Parathyroid adenoma (tissue), 2 donors: ENCODE results near the gene DOCK4.

Source experiments
- H2AFZ ChIP-seq: fragments of 300-600 bp; sonication (generic); one replicate; pipeline ENCODE4 v1.7.0; 2017; ENCODE audit warnings: antibody characterized with exemption, mild to moderate bottlenecking
- H3K27ac ChIP-seq: fragments of 300-600 bp; sonication (generic); one replicate; pipeline ENCODE4 v1.7.0; 2017
- H3K27me3 ChIP-seq: fragments of 300-600 bp; sonication (generic); one replicate; pipeline ENCODE4 v1.7.0; 2017; ENCODE audit warnings: low read length; ENCODE audit not compliant: control insufficient read depth, insufficient read depth
- H3K36me3 ChIP-seq: fragments of 300-600 bp; sonication (generic); one replicate; pipeline ENCODE4 v1.7.0; 2017; ENCODE audit warnings: low read length; ENCODE audit not compliant: control insufficient read depth, insufficient read depth
- H3K4me1 ChIP-seq: fragments of 300-600 bp; sonication (generic); one replicate; pipeline ENCODE4 v1.7.0; 2017; ENCODE audit warnings: control low read depth
- H3K4me2 ChIP-seq: fragments of 300-600 bp; sonication (generic); one replicate; pipeline ENCODE4 v1.7.0; 2017; ENCODE audit warnings: low read length
- H3K4me3 ChIP-seq: fragments of 300-600 bp; sonication (generic); one replicate; pipeline ENCODE4 v1.7.0; 2017; ENCODE audit warnings: low read depth, low read length
- H3K79me2 ChIP-seq: fragments of 300-600 bp; sonication (generic); one replicate; pipeline ENCODE4 v1.7.0; 2017; ENCODE audit warnings: control low read depth
- H3K9ac ChIP-seq: fragments of 300-600 bp; sonication (generic); one replicate; pipeline ENCODE4 v1.7.0; 2017; ENCODE audit warnings: mild to moderate bottlenecking
- H3K9me3 ChIP-seq: fragments of 300-600 bp; sonication (generic); one replicate; pipeline ENCODE4 v1.7.0; 2017; ENCODE audit warnings: low read length; ENCODE audit not compliant: control insufficient read depth
- TF ChIP-seq, protein P1 (sequence below): fragments of 300-600 bp; sonication (generic); IDR thresholded peaks from one replicate; pipeline ENCODE4 v1.7.0; 2017; ENCODE audit warnings: antibody characterized with exemption, mild to moderate bottlenecking
- donor health status: primary hyperparathyroidism.

DOCK4 gene

DNA sequence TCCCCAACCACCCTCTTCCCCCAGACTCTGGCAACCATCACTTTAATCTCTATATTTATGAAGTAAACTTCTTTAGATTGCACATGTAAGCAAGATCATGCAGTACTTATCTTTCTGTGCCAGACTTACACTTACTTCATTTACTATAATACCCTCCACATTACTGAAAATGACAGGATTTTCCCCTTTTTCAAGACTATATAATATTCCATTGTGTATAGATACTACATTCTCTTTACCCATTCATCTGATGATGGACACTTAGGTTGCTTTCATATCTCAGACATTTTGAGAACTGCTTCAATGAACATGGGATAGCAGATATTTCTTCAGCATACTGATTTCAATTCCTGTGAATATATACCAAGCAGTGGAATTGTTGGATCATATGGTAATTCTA, 4.4 kb downstream of the DOCK4 start:
- TF ChIP-seq, protein P1, sequence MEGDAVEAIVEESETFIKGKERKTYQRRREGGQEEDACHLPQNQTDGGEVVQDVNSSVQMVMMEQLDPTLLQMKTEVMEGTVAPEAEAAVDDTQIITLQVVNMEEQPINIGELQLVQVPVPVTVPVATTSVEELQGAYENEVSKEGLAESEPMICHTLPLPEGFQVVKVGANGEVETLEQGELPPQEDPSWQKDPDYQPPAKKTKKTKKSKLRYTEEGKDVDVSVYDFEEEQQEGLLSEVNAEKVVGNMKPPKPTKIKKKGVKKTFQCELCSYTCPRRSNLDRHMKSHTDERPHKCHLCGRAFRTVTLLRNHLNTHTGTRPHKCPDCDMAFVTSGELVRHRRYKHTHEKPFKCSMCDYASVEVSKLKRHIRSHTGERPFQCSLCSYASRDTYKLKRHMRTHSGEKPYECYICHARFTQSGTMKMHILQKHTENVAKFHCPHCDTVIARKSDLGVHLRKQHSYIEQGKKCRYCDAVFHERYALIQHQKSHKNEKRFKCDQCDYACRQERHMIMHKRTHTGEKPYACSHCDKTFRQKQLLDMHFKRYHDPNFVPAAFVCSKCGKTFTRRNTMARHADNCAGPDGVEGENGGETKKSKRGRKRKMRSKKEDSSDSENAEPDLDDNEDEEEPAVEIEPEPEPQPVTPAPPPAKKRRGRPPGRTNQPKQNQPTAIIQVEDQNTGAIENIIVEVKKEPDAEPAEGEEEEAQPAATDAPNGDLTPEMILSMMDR, result no peak
- Histone ChIP-seq H3K4me1 (no peaks in the 10 kb centered on the region), H3K9ac (no peak overlapping the region), H3K9me3 (no peaks in the 10 kb centered on the region), H3K4me3 (no peak overlapping the region), H2AFZ (no peak overlapping the region), H3K27ac (no peak overlapping the region), H3K4me2 (no peak overlapping the region), H3K79me2 (peaks cover 9% of the 10 kb centered on the region), H3K27me3 (no peaks in the 10 kb centered on the region), H3K36me3 (no peaks in the 10 kb centered on the region)

DNA sequence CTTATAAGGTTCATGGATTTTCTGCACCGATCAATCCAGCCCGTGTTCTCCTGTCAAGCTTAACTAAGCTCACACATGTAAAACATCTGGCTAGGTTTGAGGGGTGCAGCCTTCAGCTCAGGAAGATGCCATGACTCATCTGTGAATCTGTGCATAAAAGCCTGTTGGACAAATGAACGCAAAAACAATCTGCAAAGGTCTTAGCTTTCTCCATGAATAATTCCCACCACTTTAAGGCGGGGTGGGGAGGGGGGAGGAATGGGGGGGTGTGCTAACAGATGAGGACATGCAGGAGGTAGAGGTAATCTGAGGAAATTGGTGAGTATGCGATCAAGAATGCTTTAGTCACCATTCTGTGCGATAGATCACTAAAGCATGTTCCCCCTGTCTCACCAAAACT, 4.8 kb downstream of the DOCK4 start:
- Histone ChIP-seq H3K4me2 (no peak overlapping the region), H3K4me1 (no peaks in the 10 kb centered on the region)
- TF ChIP-seq, protein P1, result no peak

GRCh38 chr7:112199672-112200071, 6.5 kb downstream of the DOCK4 start:
- H3K9me3 ChIP-seq, result no peaks in the 10 kb centered on the region
- no peak overlapping the region for H2AFZ ChIP-seq
- TF ChIP-seq, protein P1, result no peak
- H3K4me3 ChIP-seq, result no peak overlapping the region
- H3K79me2 ChIP-seq, result no peaks in the 10 kb centered on the region
- no peak overlapping the region for H3K9ac ChIP-seq
- no peak overlapping the region for H3K4me2 ChIP-seq
- H3K27ac ChIP-seq, result no peak overlapping the region
- H3K27me3 ChIP-seq, result no peaks in the 10 kb centered on the region
- no peaks in the 10 kb centered on the region for H3K36me3 ChIP-seq
- H3K4me1 ChIP-seq, result no peaks in the 10 kb centered on the region

More for the DNA sequence above, 4.8 kb downstream of the DOCK4 start:
- H3K27ac ChIP-seq, result no peak overlapping the region
- no peak overlapping the region for H2AFZ ChIP-seq
- peaks cover 7% of the 10 kb centered on the region for H3K79me2 ChIP-seq
- H3K36me3 ChIP-seq, result no peaks in the 10 kb centered on the region
- no peaks in the 10 kb centered on the region for H3K27me3 ChIP-seq
- no peak overlapping the region for H3K4me3 ChIP-seq
- no peak overlapping the region for H3K9ac ChIP-seq
- H3K9me3 ChIP-seq, result no peaks in the 10 kb centered on the region

DNA sequence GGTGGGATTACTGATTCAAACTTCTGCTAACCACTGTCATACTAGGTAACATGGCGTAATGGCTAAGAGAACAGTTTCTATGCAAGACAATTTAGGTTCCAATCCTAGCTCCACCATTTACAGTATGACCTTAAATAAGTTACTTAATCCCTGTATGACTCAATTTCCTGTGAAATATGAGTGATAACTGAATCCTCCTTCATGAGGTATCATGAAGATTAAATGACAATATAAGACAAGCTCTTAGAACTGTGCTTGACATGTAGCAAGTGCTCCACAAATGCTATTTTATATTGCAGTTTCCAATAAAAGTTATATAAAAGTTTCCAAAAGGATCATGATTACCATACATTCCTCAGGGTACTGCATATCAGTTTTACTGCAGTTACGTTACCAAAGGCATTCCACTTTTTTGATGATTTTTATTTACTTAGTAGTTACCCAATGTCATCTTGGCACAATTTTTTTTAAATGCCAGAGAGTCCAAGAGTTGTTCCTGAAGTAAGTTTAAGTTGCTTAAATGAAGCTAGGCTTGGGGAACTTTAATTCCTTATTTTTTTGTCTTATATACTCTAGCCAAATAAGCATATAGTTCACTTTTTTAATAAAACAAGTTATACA, 7.1 kb downstream of the DOCK4 start:
- Histone ChIP-seq H3K4me2 (no peak overlapping the region), H3K4me3 (no peak overlapping the region), H3K36me3 (no peaks in the 10 kb centered on the region), H3K9me3 (no peaks in the 10 kb centered on the region), H3K27ac (no peak overlapping the region), H3K4me1 (no peaks in the 10 kb centered on the region), H3K27me3 (no peaks in the 10 kb centered on the region), H2AFZ (no peak overlapping the region), H3K79me2 (no peaks in the 10 kb centered on the region), H3K9ac (no peak overlapping the region)
- TF ChIP-seq, protein P1, result no peak

DNA sequence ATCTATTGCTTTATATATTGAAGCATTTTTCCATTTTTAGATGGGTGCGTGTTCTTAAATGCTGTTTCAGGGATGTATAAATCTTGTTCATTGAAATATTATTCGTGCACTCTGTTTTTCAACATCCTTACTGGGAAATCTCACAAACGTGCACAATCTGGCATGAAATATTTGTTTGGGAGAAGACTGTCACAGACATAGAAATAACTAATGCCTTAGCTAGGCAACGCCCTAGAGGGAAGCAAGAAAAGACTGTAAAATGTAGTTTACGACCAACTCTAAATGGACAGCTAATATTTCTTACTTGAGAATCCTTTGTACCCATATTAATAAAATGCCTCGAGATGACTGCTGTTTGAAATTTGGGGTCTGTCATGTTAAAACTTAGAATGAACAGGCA, 8.9 kb downstream of the DOCK4 start:
- Histone ChIP-seq H3K9ac (no peak overlapping the region), H3K79me2 (no peaks in the 10 kb centered on the region), H3K27ac (no peak overlapping the region), H3K36me3 (no peaks in the 10 kb centered on the region), H2AFZ (no peak overlapping the region), H3K4me1 (no peaks in the 10 kb centered on the region), H3K27me3 (no peaks in the 10 kb centered on the region), H3K4me2 (no peak overlapping the region), H3K4me3 (no peak overlapping the region), H3K9me3 (no peaks in the 10 kb centered on the region)
- TF ChIP-seq, protein P1, result no peak
